ENCODE measurements around the gene NKX6-2. TPM values are rescaled to one million over a fixed set of nuclear protein-coding genes. Genes with fewer than 3 reads are reported as not detected.
"Not testable (repeated sequence)": the region's sequence is repeated elsewhere in the genome, so short reads cannot be mapped to it uniquely, and the experiment has no call there.

Gene NKX6-2
- total RNA-seq (not detected), total RNA-seq (0 reads per million in 2 donors)

DNA sequence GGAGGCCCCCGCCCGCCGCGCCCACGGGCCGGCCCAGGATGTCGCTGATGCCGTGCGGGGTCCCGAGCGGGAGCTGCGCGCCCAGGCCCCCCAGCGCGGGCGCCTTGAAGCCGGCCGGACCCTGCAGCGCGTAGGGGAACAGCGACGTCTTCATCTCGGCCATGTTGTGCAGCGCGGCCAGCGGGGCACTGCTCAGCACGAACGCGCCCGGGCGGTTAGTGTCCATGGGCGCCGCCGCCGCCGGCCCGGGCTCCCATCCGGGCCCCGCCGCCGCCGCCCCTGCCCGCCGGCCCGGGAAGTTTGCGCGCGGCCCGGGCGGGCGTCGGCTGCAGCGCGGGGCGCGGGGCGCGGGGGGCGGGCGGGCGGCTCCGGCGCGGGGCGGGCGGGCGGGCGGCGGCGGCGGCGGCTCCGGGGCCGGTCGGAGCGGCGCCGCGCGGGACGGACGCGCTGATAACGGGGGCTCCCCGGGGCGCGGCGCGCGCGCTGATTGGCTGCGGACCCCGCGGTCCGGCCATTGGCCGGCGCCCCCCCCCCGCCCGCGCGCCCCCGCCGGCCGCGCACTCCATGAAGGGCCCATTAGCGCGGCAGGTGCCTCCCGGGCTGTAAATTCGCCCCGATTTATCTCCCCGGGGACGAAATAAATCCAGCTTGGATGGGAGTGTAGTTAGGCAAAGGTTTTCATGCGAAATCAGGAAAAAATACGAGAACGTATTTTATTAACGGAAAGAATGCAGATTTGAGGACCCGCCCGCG is at the start of gene NKX6-2:
NKX6-2 (minus strand) TSS at position 425 of the 753 bp plus-strand sequence; CDS start at position 226, 199 bp downstream.
- ATAC-seq (no peak), DNase-seq (no peak)
- peak within 1 kb of the TSS; percentile 31 for H3K4me3 Mint-ChIP-seq

GRCh38 chr10:132834891-132835847 is 49.2 kb upstream of the NKX6-2 start:
- DNase-seq: no peak
- Mint-ChIP-seq H3K4me1 (no peaks in the 10 kb centered on the region), H3K4me3 (no peak overlapping the region), H3K36me3 (ENCODE audit: low read depth) (no peaks in the 10 kb centered on the region), H3K27me3 (peaks cover 20% of the 10 kb centered on the region), H3K27ac (no peak overlapping the region)
- ATAC-seq: no peak
- no peaks in the 10 kb centered on the region for H3K9me3 ChIP-seq (ENCODE audit: control insufficient read depth, low read length, poor library complexity, severe bottlenecking)

More for the DNA sequence above, at the start of gene NKX6-2:
- H3K27me3 Mint-ChIP-seq: peaks cover 8% of the 10 kb centered on the region
- peaks cover 3% of the 10 kb centered on the region for H3K4me1 Mint-ChIP-seq
- no peak within 1 kb of the TSS for H3K27ac Mint-ChIP-seq
- no peaks in the 10 kb centered on the region for H3K9me3 ChIP-seq (ENCODE audit: control insufficient read depth, low read length, poor library complexity, severe bottlenecking)
- H3K36me3 Mint-ChIP-seq (ENCODE audit: low read depth): peaks cover 4% of the 10 kb centered on the region

DNA sequence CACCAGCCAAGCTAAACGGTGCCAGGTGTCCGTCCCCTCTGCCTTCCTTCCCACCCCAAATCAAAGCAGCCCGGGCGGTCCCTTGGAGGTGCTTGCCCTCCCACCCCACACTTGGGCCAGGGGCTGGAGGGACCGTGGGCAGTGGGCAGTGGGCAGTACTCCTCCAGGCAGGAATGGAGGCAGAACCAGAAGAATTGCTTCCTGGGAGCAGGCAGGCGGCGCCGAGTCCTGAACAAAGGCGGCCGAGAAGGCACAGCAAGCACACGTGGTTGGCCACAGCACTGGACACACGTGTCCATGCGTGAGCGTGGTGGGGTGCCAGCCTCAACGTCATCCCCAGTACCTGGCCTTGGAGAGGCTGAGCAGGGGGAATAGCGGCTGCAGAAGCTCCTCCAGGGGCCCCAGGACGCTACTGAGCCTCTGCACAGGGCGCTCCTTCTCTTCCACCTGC is 48.4 kb upstream of the NKX6-2 start:
- Mint-ChIP-seq H3K4me1 (no peaks in the 10 kb centered on the region), H3K4me3 (no peak overlapping the region), H3K36me3 (ENCODE audit: low read depth) (no peaks in the 10 kb centered on the region), H3K27ac (no peak overlapping the region), H3K27me3 (peaks cover 23% of the 10 kb centered on the region)
- ATAC-seq: no peak
- no peak for DNase-seq
- H3K9me3 ChIP-seq (ENCODE audit: control insufficient read depth, low read length, poor library complexity, severe bottlenecking): no peaks in the 10 kb centered on the region

DNA sequence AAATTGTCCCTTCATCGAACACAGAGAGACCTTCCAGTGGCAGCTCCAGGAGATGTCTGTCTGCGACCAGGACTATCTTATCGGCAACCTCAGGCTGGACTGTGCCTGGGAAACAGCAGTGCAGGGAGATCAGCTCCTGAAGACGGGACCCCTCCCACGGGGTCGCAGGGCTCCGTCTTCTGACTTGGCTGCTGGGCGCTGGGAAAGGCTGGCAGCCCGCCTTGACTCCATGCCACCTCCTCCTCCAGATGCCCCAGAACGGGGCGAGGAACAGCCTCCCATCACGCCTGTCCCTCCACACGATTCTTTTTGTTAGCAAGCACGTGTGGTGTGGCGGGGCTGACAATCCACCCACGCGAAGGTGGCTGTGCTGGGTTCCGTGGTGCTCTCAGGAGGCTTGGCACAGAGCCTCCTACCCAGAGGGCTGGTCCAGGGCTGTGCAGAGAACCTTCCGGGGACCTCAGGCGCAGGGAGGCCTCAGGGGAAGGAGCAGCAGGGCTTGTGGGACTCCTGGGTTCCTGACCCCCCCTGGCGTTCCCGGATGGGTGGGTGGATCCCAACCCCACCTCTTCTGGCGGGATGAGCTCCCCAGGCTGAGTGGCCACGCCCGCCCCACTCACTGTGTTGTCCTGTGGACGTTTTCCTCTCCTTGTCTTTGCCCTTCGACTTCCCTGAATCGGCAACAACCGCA is 47.6 kb upstream of the NKX6-2 start:
- Mint-ChIP-seq H3K27ac (no peak overlapping the region), H3K4me3 (no peak overlapping the region), H3K36me3 (ENCODE audit: low read depth) (no peaks in the 10 kb centered on the region), H3K4me1 (no peaks in the 10 kb centered on the region), H3K27me3 (peaks cover 19% of the 10 kb centered on the region)
- DNase-seq (no peak), ATAC-seq (no peak)
- no peaks in the 10 kb centered on the region for H3K9me3 ChIP-seq (ENCODE audit: control insufficient read depth, low read length, poor library complexity, severe bottlenecking)

GRCh38 chr10:132832186-132832969 is 46.4 kb upstream of the NKX6-2 start:
- H3K27me3 Mint-ChIP-seq: peaks cover 19% of the 10 kb centered on the region
- H3K9me3 ChIP-seq (ENCODE audit: control insufficient read depth, low read length, poor library complexity, severe bottlenecking): no peaks in the 10 kb centered on the region
- no peak overlapping the region for H3K4me3 Mint-ChIP-seq
- H3K36me3 Mint-ChIP-seq (ENCODE audit: low read depth): no peaks in the 10 kb centered on the region
- no peak for ATAC-seq
- H3K4me1 Mint-ChIP-seq: no peaks in the 10 kb centered on the region
- no peak overlapping the region for H3K27ac Mint-ChIP-seq
- no peak for DNase-seq

GRCh38 chr10:132829403-132829802 is 43.5 kb upstream of the NKX6-2 start:
- Mint-ChIP-seq H3K27ac (no peak overlapping the region), H3K27me3 (peaks cover 19% of the 10 kb centered on the region), H3K36me3 (ENCODE audit: low read depth) (no peaks in the 10 kb centered on the region), H3K4me3 (no peak overlapping the region), H3K4me1 (no peaks in the 10 kb centered on the region)
- H3K9me3 ChIP-seq (ENCODE audit: control insufficient read depth, low read length, poor library complexity, severe bottlenecking): no peaks in the 10 kb centered on the region
- DNase-seq (no peak), ATAC-seq (no peak)

- DNase-seq: no peak
Measured at GRCh38 chr10:132828681-132829080, 42.7 kb upstream of the NKX6-2 start.

DNA sequence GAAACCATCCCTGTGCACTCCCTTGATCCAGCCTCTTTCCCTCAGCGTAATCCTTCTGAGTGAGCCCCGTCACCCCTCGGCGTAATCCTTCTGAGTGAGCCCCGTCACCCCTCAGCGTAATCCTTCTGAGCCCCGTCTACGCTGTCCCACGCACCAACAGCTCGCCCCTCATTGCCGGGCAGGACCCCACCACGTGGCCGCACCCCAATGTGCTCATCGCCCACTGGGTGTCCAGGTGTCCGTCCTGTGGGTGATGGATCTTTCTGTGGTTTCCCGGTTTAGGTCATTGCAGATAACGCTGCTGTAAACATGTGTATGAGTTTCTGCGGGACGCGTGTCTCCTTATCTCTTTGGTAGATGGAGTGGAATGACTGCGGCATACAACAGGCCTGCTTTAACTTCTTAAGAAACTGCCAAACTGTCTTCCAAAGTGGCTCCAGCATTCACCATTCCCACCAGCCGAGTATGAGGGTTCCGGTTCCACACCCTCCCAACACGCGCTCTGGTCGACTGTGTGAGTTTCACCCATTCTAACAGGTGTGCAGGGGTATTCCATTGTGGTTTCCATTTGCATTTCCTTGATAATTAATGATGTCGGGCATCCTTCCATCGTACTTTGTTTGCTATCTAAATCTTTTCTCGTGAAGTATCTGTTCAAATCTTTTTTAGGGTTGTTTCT is 42.1 kb upstream of the NKX6-2 start:
- H3K27me3 Mint-ChIP-seq: peaks cover 19% of the 10 kb centered on the region

More at GRCh38 chr10:132828681-132829080, 42.7 kb upstream of the NKX6-2 start:
- peaks cover 19% of the 10 kb centered on the region for H3K27me3 Mint-ChIP-seq
- no peaks in the 10 kb centered on the region for H3K4me1 Mint-ChIP-seq
- no peak overlapping the region for H3K27ac Mint-ChIP-seq
- no peaks in the 10 kb centered on the region for H3K9me3 ChIP-seq (ENCODE audit: control insufficient read depth, low read length, poor library complexity, severe bottlenecking)
- no peak overlapping the region for H3K4me3 Mint-ChIP-seq
- H3K36me3 Mint-ChIP-seq (ENCODE audit: low read depth): no peaks in the 10 kb centered on the region
- no peak for ATAC-seq

DNA sequence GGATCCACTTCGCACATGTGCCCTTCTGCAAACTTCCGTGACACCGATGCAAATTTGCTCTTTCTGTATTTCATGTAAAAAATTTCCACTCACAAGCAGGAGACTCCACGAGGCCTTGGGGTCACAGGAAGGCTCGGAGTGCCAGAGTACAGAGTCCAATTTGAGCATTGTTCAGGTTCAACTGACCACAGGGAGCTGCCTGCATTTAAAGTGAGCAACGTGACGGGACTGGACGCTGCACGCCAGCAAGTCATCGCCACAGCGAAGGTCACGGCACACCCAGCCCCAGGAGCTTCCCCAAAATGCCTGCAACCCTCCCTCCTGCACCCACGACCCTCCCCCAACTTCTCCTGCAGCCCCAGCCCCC is 41.5 kb upstream of the NKX6-2 start:
- H3K4me1 Mint-ChIP-seq: no peaks in the 10 kb centered on the region
- no peak overlapping the region for H3K27ac Mint-ChIP-seq
- H3K36me3 Mint-ChIP-seq (ENCODE audit: low read depth): no peaks in the 10 kb centered on the region
- H3K27me3 Mint-ChIP-seq: peaks cover 19% of the 10 kb centered on the region
- no peak for ATAC-seq
- DNase-seq: no peak
- H3K9me3 ChIP-seq (ENCODE audit: control insufficient read depth, low read length, poor library complexity, severe bottlenecking): no peaks in the 10 kb centered on the region
- H3K4me3 Mint-ChIP-seq: no peak overlapping the region

More for the DNA sequence above, 42.1 kb upstream of the NKX6-2 start:
- no peaks in the 10 kb centered on the region for H3K4me1 Mint-ChIP-seq
- H3K36me3 Mint-ChIP-seq (ENCODE audit: low read depth): no peaks in the 10 kb centered on the region
- no peak overlapping the region for H3K4me3 Mint-ChIP-seq
- no peak overlapping the region for H3K27ac Mint-ChIP-seq
- DNase-seq (no peak), ATAC-seq (no peak)
- no peaks in the 10 kb centered on the region for H3K9me3 ChIP-seq (ENCODE audit: control insufficient read depth, low read length, poor library complexity, severe bottlenecking)

GRCh38 chr10:132826524-132827422 is 40.8 kb upstream of the NKX6-2 start:
- peaks cover 16% of the 10 kb centered on the region for H3K27me3 Mint-ChIP-seq
- H3K27ac Mint-ChIP-seq: no peak overlapping the region

DNA sequence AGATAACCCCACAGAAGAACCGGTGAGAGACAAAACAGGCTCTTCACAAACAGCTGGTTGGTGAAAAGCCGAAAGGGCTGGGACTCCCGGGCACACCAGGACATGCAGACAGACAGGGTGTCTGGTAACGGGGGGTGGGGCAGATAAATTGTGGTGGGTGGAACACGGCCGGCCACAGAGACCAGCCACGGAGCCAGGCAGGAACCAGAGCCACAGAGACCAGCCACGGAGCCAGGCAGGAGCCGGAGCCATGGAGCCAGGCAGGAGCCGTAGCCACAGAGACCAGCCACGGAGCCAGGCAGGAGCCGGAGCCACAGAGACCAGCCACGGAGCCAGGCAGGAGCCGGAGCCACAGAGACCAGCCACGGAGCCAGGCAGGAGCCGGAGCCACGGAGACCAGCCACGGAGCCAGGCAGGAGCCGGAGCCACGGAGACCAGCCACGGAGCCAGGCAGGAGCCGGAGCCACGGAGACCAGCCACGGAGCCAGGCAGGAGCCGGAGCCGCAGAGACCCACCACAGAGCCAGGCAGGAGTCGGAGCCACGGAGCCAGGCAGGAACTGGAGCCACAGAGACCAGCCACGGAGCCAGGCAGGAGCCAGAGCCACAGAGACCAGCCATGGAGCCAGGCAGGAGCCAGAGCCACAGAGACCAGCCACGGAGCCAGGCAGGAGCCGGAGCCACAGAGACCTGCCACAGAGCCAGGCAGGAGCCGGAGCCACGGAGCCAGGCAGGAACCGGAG is 40.0 kb upstream of the NKX6-2 start:
- H3K4me1 Mint-ChIP-seq; DNase-seq; H3K36me3 Mint-ChIP-seq (ENCODE audit: low read depth); H3K27ac Mint-ChIP-seq; H3K4me3 Mint-ChIP-seq; ATAC-seq; H3K9me3 ChIP-seq (ENCODE audit: control insufficient read depth, low read length, poor library complexity, severe bottlenecking); H3K27me3 Mint-ChIP-seq: not testable (repeated sequence)

More at GRCh38 chr10:132826524-132827422, 40.8 kb upstream of the NKX6-2 start:
- DNase-seq: no peak
- H3K4me3 Mint-ChIP-seq: no peak overlapping the region
- H3K9me3 ChIP-seq (ENCODE audit: control insufficient read depth, low read length, poor library complexity, severe bottlenecking): no peaks in the 10 kb centered on the region
- H3K36me3 Mint-ChIP-seq (ENCODE audit: low read depth): no peaks in the 10 kb centered on the region
- H3K4me1 Mint-ChIP-seq: no peaks in the 10 kb centered on the region
- ATAC-seq: no peak

Measured in T-helper 17 cell (primary cell).